GM21825 (cell line): ENCODE data around the gene HPSE2.
"Not testable (repeated sequence)": the region's sequence is repeated elsewhere in the genome, so short reads cannot be mapped to it uniquely, and the experiment has no call there.

ENCODE experiments used
- ATAC-seq: cut with Tn5 transposase; IDR thresholded peaks from one replicate; pipeline ENCODE4 v1.9.1; 2021; ENCODE audit warnings: mild to moderate bottlenecking, moderate library complexity; ENCODE audit not compliant: unreplicated experiment

HPSE2 gene

GRCh38 chr10:99010286-99010685 is 225.4 kb downstream of the HPSE2 start:
- no peak for ATAC-seq

GRCh38 chr10:99008054-99008453 is 227.6 kb downstream of the HPSE2 start:
- ATAC-seq, result no peak

GRCh38 chr10:99007457-99007856 is 228.2 kb downstream of the HPSE2 start:
- no peak for ATAC-seq

- ATAC-seq, result no peak
Observed at GRCh38 chr10:99005254-99005653, 230.4 kb downstream of the HPSE2 start.

GRCh38 chr10:99004738-99005137 is 230.9 kb downstream of the HPSE2 start:
- no peak for ATAC-seq

- ATAC-seq, result no peak
Observed at GRCh38 chr10:99002392-99002791, 233.3 kb downstream of the HPSE2 start.

- ATAC-seq, result no peak
Observed at GRCh38 chr10:98997596-98997995, 238.1 kb downstream of the HPSE2 start.

- no peak for ATAC-seq
Observed at GRCh38 chr10:98994030-98994429, 241.6 kb downstream of the HPSE2 start.

GRCh38 chr10:98983751-98984150 is 251.9 kb downstream of the HPSE2 start:
- ATAC-seq, result not testable (repeated sequence)

GRCh38 chr10:98980353-98980752 is 255.3 kb downstream of the HPSE2 start:
- no peak for ATAC-seq

- no peak for ATAC-seq
Observed at GRCh38 chr10:98971464-98971863, 264.2 kb downstream of the HPSE2 start.

- no peak for ATAC-seq
Observed at GRCh38 chr10:98967601-98968000, 268.1 kb downstream of the HPSE2 start.

- no peak for ATAC-seq
Observed at GRCh38 chr10:98963608-98964007, 272.0 kb downstream of the HPSE2 start.

GRCh38 chr10:98959379-98959778 is 276.3 kb downstream of the HPSE2 start:
- ATAC-seq, result no peak

- ATAC-seq, result no peak
Observed at GRCh38 chr10:98957801-98958200, 277.9 kb downstream of the HPSE2 start.

- no peak for ATAC-seq
Observed at GRCh38 chr10:98956576-98957260, 278.9 kb downstream of the HPSE2 start.

GRCh38 chr10:98953251-98953650 is 282.4 kb downstream of the HPSE2 start:
- no peak for ATAC-seq

- ATAC-seq, result no peak
Observed at GRCh38 chr10:98951269-98952000, 284.2 kb downstream of the HPSE2 start.

- no peak for ATAC-seq
Observed at GRCh38 chr10:98950106-98950505, 285.5 kb downstream of the HPSE2 start.

- no peak for ATAC-seq
Observed at GRCh38 chr10:98949306-98949705, 286.3 kb downstream of the HPSE2 start.

- no peak for ATAC-seq
Observed at GRCh38 chr10:98943681-98944080, 292.0 kb downstream of the HPSE2 start.

GRCh38 chr10:98929709-98930108 is 305.9 kb downstream of the HPSE2 start:
- ATAC-seq, result no peak
